Heart right ventricle (tissue), 16 donors: Measurements from ENCODE around the gene DRD1. TPM values are rescaled to one million over a fixed set of nuclear protein-coding genes. Genes with fewer than 3 reads are reported as not detected.
A peak's percentile ranks its signal among the peaks of the same experiment; 100 is the strongest.

Experiments used
- ATAC-seq, 8 donors: fragments of 200-7000 bp; cut with Tn5 transposase; one replicate each; pipeline ENCODE4 v1.9.1; 2020; ENCODE audit warnings: mild to moderate bottlenecking in 8 of 8, moderate library complexity in 8 of 8, moderate number of reproducible peaks in 1 of 8
- DNase-seq, 2 donors: peaks; one replicate each; pipeline ENCODE4 v3.0.0-alpha.2; 2020
- H3K27ac ChIP-seq, 10 donors: fragments of 200-600 bp; sonication (generic) in 2 of 10; one replicate each; pipeline versions ENCODE4 v1.5.0 to v1.8.0; 2020 to 2022; ENCODE audit warnings: mild to moderate bottlenecking in 3 of 10
- H3K27me3 ChIP-seq, 7 donors: fragments of 200-600 bp; one replicate each; pipeline ENCODE4 v1.8.0; 2021 to 2022; ENCODE audit warnings: mild to moderate bottlenecking in 2 of 7
- H3K36me3 ChIP-seq, 9 donors: fragments of 200-600 bp; sonication (generic) in 1 of 9; one replicate each; pipeline versions ENCODE4 v1.5.0 to v1.8.0; 2020 to 2022; ENCODE audit warnings: mild to moderate bottlenecking in 2 of 9
- H3K4me1 ChIP-seq, 9 donors: fragments of 200-600 bp; sonication (generic) in 1 of 9; one replicate each; pipeline versions ENCODE4 v1.5.0 to v1.8.0; 2020 to 2022; ENCODE audit warnings: mild to moderate bottlenecking in 4 of 9
- H3K4me3 ChIP-seq, 10 donors: fragments of 200-600 bp; sonication (generic) in 2 of 10; one replicate each; pipeline versions ENCODE4 v1.5.0 to v1.8.0; 2020 to 2022; ENCODE audit warnings: mild to moderate bottlenecking in 7 of 10, moderate library complexity in 2 of 10
- H3K9me3 ChIP-seq, 11 donors: fragments of 200-600 bp in 10 of 11; sonication (generic) in 2 of 11; one replicate each; pipeline versions ENCODE4 v1.5.0 to v1.8.0; 2013 to 2022; ENCODE audit warnings: mild to moderate bottlenecking in 2 of 11, control low read depth in 1 of 11, moderate library complexity in 1 of 11
- CTCF ChIP-seq, 9 donors: fragments of 200-600 bp; sonication (generic) in 2 of 9; IDR thresholded peaks; one replicate each; pipeline versions ENCODE4 v1.5.0 to v1.8.0; 2021 to 2022; ENCODE audit warnings: antibody characterized with exemption in 9 of 9, mild to moderate bottlenecking in 5 of 9, moderate library complexity in 1 of 9
- WGBS, 2 donors: extraction: QIAGEN DNeasy Blood & Tissue Kit; methylation state at CpG; one replicate each; pipeline ENCODE4 v1.1.7; 2013; ENCODE audit warnings: inconsistent platforms in 1 of 2; 5-methylcytosine and 5-hydroxymethylcytosine counted together
- intact Hi-C, 10 donors: fragments of 100-400 bp; cut with DNase I; formaldehyde crosslinking; loops; one replicate each; pipeline versions ENCODE4 v1.11.1 to v1.14.2; 2022
- polyA plus RNA-seq, 2 donors: library from polyadenylated mRNA; stranded (reverse); fragments of 200-250 nt; gene quantifications; one replicate each; pipeline ENCODE4 v1.2.3, GENCODE V29; 2013
- total RNA-seq, 10 donors: library from RNA; stranded (reverse); fragmentation: NEBNext Ultra II Directional in 3 of 10; extraction: Animal tissue kit (Norgen Biotek cat#: 25700) in 3 of 10; gene quantifications; one replicate each; pipeline versions ENCODE4 v1.2.1 to v1.2.4, GENCODE V29; 2021 to 2023
- donor health status: Arrhythmogenic right ventricular cardiomyopathy.
- donor health status: ischemic (EF 13 %, LVEDD 7.1; RV severe dilation, severe dysfunction).
- donor health status: healthy with polysubstance abuse.
- donor health status: DM: no; HTN: yes; CAD: no.
- donor health status: DM: no; HTN: no; CAD: no.
- donor health status: ischemic (EF 25% LVEDD 6.9; RV normal size, moderate dysfunction).
- donor health status: ischemic (EF 25% LVEDD 5.7; RV mildly dilated, moderate dysfunction).
- donor health status: healthy.
- donor health status: DM: yes; HTN: yes; CAD: no.
- donor health status: Ischemic cardiomyopathy.
- donor health status: ischemic (EF 35%, LVEDD 5.7; RV mildly dilated, moderate dysfunction).
- donor health status: nonischemic (EF 11% LVEDD 7.7; RV severe dilation, severe dysfunction).
- donor health status: DM: yes; HTN: yes; CAD: no.
- donor health status: PGD.
- donor health status: ischemic (EF 29% LVEDD 5.4; RV normal size, mild dysfunction).
- donor health status: nonischemic (EF 23%, LVEDD 6.1; RV moderate dilation, normal function).

DRD1 gene
- total and polyA plus RNA-seq, 12 donors = 0.06 to 0.12 (median 0.09) TPM; not detected in 9

GRCh38 chr5:175484322-175484721 lies 40.3 kb upstream of the DRD1 start:
- DNase-seq = no peak
- H3K27ac ChIP-seq = no peak overlapping the region
- H3K4me3 ChIP-seq = no peak overlapping the region
- peaks cover 0 to 77% (median 2%) of the 10 kb centered on the region in 9 donors for H3K36me3 ChIP-seq
- intact Hi-C loops = no loop called here
- 98% methylated on average over 26 of the region's 26 CpGs for WGBS, 2 donors
- H3K4me1 ChIP-seq = peaks cover 0 to 29% (median 8%) of the 10 kb centered on the region in 9 donors
- no peak for TF ChIP-seq CTCF (IDR thresholded peaks at IDR 0.05)
- H3K9me3 ChIP-seq = no peaks in the 10 kb centered on the region
- no peaks in the 10 kb centered on the region for H3K27me3 ChIP-seq
- ATAC-seq = peak in 1 of 8 donors; percentile 51

- intact Hi-C loops = no loop called here
- no peak for TF ChIP-seq CTCF (IDR thresholded peaks at IDR 0.05)
- DNase-seq (no peak), ATAC-seq (no peak)
- Histone ChIP-seq H3K27me3 (no peaks in the 10 kb centered on the region), H3K27ac (no peak overlapping the region), H3K4me3 (no peak overlapping the region), H3K9me3 (no peaks in the 10 kb centered on the region), H3K36me3 (peaks cover 0 to 67% (median 2%) of the 10 kb centered on the region in 9 donors), H3K4me1 (peaks cover 0 to 30% (median 12%) of the 10 kb centered on the region in 9 donors)
- WGBS, 2 donors = 96 to 97% methylated on average over 8 of the region's 8 CpGs
These were observed 39.4 kb upstream of the DRD1 start for GRCh38 chr5:175483337-175483736.

GRCh38 chr5:175479125-175479881 lies 35.3 kb upstream of the DRD1 start:
- ATAC-seq = peak in 6 of 8 donors; percentile 30 to 58 (median 44)
- 33 to 42% methylated on average over 13 of the region's 13 CpGs for WGBS, 2 donors
- peak overlapping the region; percentile 63 to 89 (median 80) for H3K27ac ChIP-seq

More at GRCh38 chr5:175479125-175479881, 35.3 kb upstream of the DRD1 start:
- DNase-seq = no peak
- H3K27me3 ChIP-seq = no peaks in the 10 kb centered on the region
- no peaks in the 10 kb centered on the region for H3K9me3 ChIP-seq
- intact Hi-C loops = no loop called here
- no peak for TF ChIP-seq CTCF (IDR thresholded peaks at IDR 0.05)
- peaks cover 0 to 34% (median 12%) of the 10 kb centered on the region in 9 donors for H3K4me1 ChIP-seq
- H3K36me3 ChIP-seq = peaks cover 0 to 31% (median 2%) of the 10 kb centered on the region in 9 donors
- H3K4me3 ChIP-seq = peak overlapping the region; percentile 39 to 95 (median 86)
